HEK293 (cell line): ENCODE measurements around the gene CPLX3.

Source experiments
- MYNN ChIP-seq: fragments of 450-650 bp; formaldehyde crosslinking; IDR thresholded peaks from 2 replicates; pipeline ENCODE4 v1.5.1; 2016; ENCODE audit warnings: missing biosample characterization, missing genetic modification characterization, borderline replicate concordance
- SALL2 ChIP-seq: fragments of 450-650 bp; formaldehyde crosslinking; IDR thresholded peaks from 2 replicates; pipeline ENCODE4 v1.5.0; 2017; ENCODE audit warnings: missing biosample characterization, mild to moderate bottlenecking, missing genetic modification characterization, borderline replicate concordance
- TRIM28 ChIP-seq: IDR thresholded peaks from 2 replicates; pipeline ENCODE4 v1.6.1; 2011; ENCODE audit warnings: low read length, control low read depth, borderline replicate concordance
- ZNF138 ChIP-seq: fragments of 450-650 bp; formaldehyde crosslinking; IDR thresholded peaks from 2 replicates; pipeline ENCODE4 v1.5.1; 2016; ENCODE audit warnings: missing biosample characterization, missing genetic modification characterization, borderline replicate concordance
- ZNF169 ChIP-seq: fragments of 450-650 bp; formaldehyde crosslinking; IDR thresholded peaks from 2 replicates; pipeline ENCODE4 v1.5.1; 2016; ENCODE audit warnings: missing biosample characterization, missing genetic modification characterization
- ZNF239 ChIP-seq: fragments of 450-650 bp; formaldehyde crosslinking; IDR thresholded peaks from 2 replicates; pipeline ENCODE4 v1.5.1; 2016; ENCODE audit warnings: missing biosample characterization, missing genetic modification characterization
- TF ChIP-seq, protein P1 (sequence below): fragments of 450-650 bp; formaldehyde crosslinking; IDR thresholded peaks from 2 replicates; pipeline ENCODE4 v1.5.1; 2016; ENCODE audit warnings: missing biosample characterization, missing genetic modification characterization
- TF ChIP-seq, protein P2 (sequence below): fragments of 450-650 bp; formaldehyde crosslinking; IDR thresholded peaks from 2 replicates; pipeline ENCODE4 v1.5.1; 2016; ENCODE audit warnings: missing biosample characterization, missing genetic modification characterization
- TF ChIP-seq, protein P3 (sequence below): fragments of 450-650 bp; formaldehyde crosslinking; IDR thresholded peaks from 2 replicates; pipeline ENCODE4 v1.5.1; 2016; ENCODE audit warnings: missing biosample characterization, missing genetic modification characterization, borderline replicate concordance

DNA sequence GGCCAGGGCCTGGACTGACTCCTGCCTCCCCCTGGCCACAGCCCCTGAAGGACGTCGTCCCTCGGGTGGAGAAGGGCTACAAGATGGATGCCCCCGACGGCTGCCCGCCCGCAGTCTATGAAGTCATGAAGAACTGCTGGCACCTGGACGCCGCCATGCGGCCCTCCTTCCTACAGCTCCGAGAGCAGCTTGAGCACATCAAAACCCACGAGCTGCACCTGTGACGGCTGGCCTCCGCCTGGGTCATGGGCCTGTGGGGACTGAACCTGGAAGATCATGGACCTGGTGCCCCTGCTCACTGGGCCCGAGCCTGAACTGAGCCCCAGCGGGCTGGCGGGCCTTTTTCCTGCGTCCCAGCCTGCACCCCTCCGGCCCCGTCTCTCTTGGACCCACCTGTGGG lies 24.1 kb upstream of the CPLX3 start:
- TF ChIP-seq ZNF239 (tag by site-specific recombination) (no peak), TRIM28 (no peak), SALL2 (tag by site-specific recombination) (no peak), MYNN (tag by site-specific recombination) (no peak), ZNF169 (tag by site-specific recombination) (no peak), ZNF138 (tag by site-specific recombination) (no peak)
- TF ChIP-seq, protein P1, sequence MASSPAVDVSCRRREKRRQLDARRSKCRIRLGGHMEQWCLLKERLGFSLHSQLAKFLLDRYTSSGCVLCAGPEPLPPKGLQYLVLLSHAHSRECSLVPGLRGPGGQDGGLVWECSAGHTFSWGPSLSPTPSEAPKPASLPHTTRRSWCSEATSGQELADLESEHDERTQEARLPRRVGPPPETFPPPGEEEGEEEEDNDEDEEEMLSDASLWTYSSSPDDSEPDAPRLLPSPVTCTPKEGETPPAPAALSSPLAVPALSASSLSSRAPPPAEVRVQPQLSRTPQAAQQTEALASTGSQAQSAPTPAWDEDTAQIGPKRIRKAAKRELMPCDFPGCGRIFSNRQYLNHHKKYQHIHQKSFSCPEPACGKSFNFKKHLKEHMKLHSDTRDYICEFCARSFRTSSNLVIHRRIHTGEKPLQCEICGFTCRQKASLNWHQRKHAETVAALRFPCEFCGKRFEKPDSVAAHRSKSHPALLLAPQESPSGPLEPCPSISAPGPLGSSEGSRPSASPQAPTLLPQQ (tag by site-specific recombination) = no peak
- TF ChIP-seq, protein P2, sequence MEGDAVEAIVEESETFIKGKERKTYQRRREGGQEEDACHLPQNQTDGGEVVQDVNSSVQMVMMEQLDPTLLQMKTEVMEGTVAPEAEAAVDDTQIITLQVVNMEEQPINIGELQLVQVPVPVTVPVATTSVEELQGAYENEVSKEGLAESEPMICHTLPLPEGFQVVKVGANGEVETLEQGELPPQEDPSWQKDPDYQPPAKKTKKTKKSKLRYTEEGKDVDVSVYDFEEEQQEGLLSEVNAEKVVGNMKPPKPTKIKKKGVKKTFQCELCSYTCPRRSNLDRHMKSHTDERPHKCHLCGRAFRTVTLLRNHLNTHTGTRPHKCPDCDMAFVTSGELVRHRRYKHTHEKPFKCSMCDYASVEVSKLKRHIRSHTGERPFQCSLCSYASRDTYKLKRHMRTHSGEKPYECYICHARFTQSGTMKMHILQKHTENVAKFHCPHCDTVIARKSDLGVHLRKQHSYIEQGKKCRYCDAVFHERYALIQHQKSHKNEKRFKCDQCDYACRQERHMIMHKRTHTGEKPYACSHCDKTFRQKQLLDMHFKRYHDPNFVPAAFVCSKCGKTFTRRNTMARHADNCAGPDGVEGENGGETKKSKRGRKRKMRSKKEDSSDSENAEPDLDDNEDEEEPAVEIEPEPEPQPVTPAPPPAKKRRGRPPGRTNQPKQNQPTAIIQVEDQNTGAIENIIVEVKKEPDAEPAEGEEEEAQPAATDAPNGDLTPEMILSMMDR (tag by site-specific recombination) = no peak
- TF ChIP-seq, protein P3, sequence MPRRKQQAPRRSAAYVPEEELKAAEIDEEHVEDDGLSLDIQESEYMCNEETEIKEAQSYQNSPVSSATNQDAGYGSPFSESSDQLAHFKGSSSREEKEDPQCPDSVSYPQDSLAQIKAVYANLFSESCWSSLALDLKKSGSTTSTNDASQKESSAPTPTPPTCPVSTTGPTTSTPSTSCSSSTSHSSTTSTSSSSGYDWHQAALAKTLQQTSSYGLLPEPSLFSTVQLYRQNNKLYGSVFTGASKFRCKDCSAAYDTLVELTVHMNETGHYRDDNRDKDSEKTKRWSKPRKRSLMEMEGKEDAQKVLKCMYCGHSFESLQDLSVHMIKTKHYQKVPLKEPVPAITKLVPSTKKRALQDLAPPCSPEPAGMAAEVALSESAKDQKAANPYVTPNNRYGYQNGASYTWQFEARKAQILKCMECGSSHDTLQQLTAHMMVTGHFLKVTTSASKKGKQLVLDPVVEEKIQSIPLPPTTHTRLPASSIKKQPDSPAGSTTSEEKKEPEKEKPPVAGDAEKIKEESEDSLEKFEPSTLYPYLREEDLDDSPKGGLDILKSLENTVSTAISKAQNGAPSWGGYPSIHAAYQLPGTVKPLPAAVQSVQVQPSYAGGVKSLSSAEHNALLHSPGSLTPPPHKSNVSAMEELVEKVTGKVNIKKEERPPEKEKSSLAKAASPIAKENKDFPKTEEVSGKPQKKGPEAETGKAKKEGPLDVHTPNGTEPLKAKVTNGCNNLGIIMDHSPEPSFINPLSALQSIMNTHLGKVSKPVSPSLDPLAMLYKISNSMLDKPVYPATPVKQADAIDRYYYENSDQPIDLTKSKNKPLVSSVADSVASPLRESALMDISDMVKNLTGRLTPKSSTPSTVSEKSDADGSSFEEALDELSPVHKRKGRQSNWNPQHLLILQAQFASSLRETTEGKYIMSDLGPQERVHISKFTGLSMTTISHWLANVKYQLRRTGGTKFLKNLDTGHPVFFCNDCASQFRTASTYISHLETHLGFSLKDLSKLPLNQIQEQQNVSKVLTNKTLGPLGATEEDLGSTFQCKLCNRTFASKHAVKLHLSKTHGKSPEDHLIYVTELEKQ (tag by site-specific recombination) = no peak
